Stimulated activated CD8-positive, alpha-beta memory T cell treated with anti-CD3 and anti-CD28 coated beads, Interleukin-4, amount 100 ng/mL, for 1 hour (primary cell): ENCODE data around the gene SELENON.

Source experiments
- DNase-seq, 2 donors: peaks; one replicate each; pipeline ENCODE4 v3.0.0-alpha.2; 2020; ENCODE audit warnings: low read depth in 2 of 2, low spot score in 1 of 2

The SELENON gene

GRCh38 chr1:25861316-25862286, 61.6 kb downstream of the SELENON start:
- no peak for DNase-seq

GRCh38 chr1:25862785-25863485, 62.9 kb downstream of the SELENON start:
- DNase-seq, result no peak

- DNase-seq, result no peak
Measured at GRCh38 chr1:25863486-25864262, 63.7 kb downstream of the SELENON start.

GRCh38 chr1:25864434-25864833, 64.4 kb downstream of the SELENON start:
- no peak for DNase-seq

GRCh38 chr1:25866288-25866687, 66.3 kb downstream of the SELENON start:
- DNase-seq, result no peak

GRCh38 chr1:25867210-25867991, 67.4 kb downstream of the SELENON start:
- DNase-seq, result no peak
